ENCODE measurements around the gene RASGEF1B. TPM values are rescaled to one million over a fixed set of nuclear protein-coding genes. Genes with fewer than 3 reads are reported as not detected.

The RASGEF1B gene
- total and polyA plus RNA-seq, 2 of the 4 experiments (the other 2 are of a cell fraction), result 0.09 to 0.36 TPM

GRCh38 chr4:81467672-81467964, 4.1 kb downstream of the RASGEF1B start:
- Histone ChIP-seq H2BK20ac (ENCODE audit: low read depth, low read length) (no peak overlapping the region), H2AK9ac (replicated peaks; ENCODE audit: low read depth, low read length, poor library complexity) (no peak overlapping the region), H3K18ac (ENCODE audit: low read depth, low read length) (no peak overlapping the region), H2BK120ac (ENCODE audit: low read depth, low read length) (no peak overlapping the region), H4K5ac (ENCODE audit: low read depth, low read length) (no peak overlapping the region), H4K8ac (ENCODE audit: low read depth in 2 of 2, low read length in 2 of 2) (no peak overlapping the region), H4K91ac (ENCODE audit: insufficient read depth, low read depth, low read length) (no peak overlapping the region), H3K9ac (ENCODE audit: low read depth, low read length) (no peak overlapping the region), H3K4me3 (ENCODE audit: insufficient read depth, low read depth, low read length) (no peak overlapping the region), H3K14ac (replicated peaks; ENCODE audit: low read depth, low read length) (no peak overlapping the region), H3K23ac (ENCODE audit: low read depth, low read length) (no peak overlapping the region), H3K9me1 (ENCODE audit: insufficient read depth, low read length) (no peaks in the 10 kb centered on the region; the same call in 1 of the 2 replicates), H3K4ac (ENCODE audit: low read depth, low read length) (no peak overlapping the region), H2AK5ac (ENCODE audit: low read depth, low read length) (no peak overlapping the region), H3K9me3 (ENCODE audit: control insufficient read depth, insufficient read depth, low read length) (no peaks in the 10 kb centered on the region), H3K79me1 (ENCODE audit: low read depth in 1 of 2, low read length in 2 of 2) (no peaks in the 10 kb centered on the region), H2BK15ac (ENCODE audit: low read depth, low read length) (no peak overlapping the region), H2BK5ac (ENCODE audit: low read depth, low read length, poor library complexity, severe bottlenecking) (no peak overlapping the region), H4K20me1 (ENCODE audit: insufficient read depth, low read length) (no peaks in the 10 kb centered on the region), H3K36me3 (ENCODE audit: control insufficient read depth, insufficient read depth, low read length) (no peaks in the 10 kb centered on the region), H2AFZ (replicated peaks; ENCODE audit: low read length, poor library complexity) (no peak overlapping the region), H3K4me2 (ENCODE audit: low read depth, low read length) (no peak overlapping the region), H3K27me3 (ENCODE audit: control insufficient read depth, insufficient read depth, low read length) (peaks cover 20% of the 10 kb centered on the region), H3K56ac (ENCODE audit: extremely low read depth, insufficient read depth, low read length) (no peak overlapping the region), H3K4me1 (ENCODE audit: control insufficient read depth, insufficient read depth, low read length) (peaks cover 2% of the 10 kb centered on the region), H3K27ac (ENCODE audit: insufficient read depth, low read length) (no peak overlapping the region)
- intact Hi-C loops (cut with micrococcal nuclease) (loop anchor here (1.0 to 5.0 kb wide), 6 partner anchors 61 to 895 kb away; no protein-coding TSS in a partner anchor), dilution Hi-C loops (cut with HindIII; ENCODE audit: low sequenced_read_pairs, unreplicated experiment) (no loop called here), in situ Hi-C loops (cut with MboI; ENCODE audit: low sequenced_read_pairs) (loop anchor here (5.0 kb wide), 1 partner anchor 375 kb away; no protein-coding TSS in a partner anchor)
- DNase-seq (no peak), ATAC-seq (ENCODE audit: low read depth) (no peak)
- ChIA-PET CTCF (interaction anchor here (0.5 to 1.6 kb wide), 13 partner anchors 13 to 800 kb away, joined by 3 to 13 read pairs (median 3); no protein-coding TSS in a partner anchor), POLR2A (ENCODE audit: unreplicated experiment) (no interaction called here)
- no peak for TF ChIP-seq CTCF (conservative IDR thresholded peaks at IDR 0.05; ENCODE audit: low read depth, low read length)
- no peak for TF ChIP-seq CEBPB (IDR thresholded peaks at IDR 0.05; ENCODE audit: low read depth, low read length)
- TF ChIP-seq MXI1 (IDR thresholded peaks at IDR 0.05; ENCODE audit: borderline replicate concordance, low read depth, low read length), result no peak
- TF ChIP-seq MAZ (IDR thresholded peaks at IDR 0.05; ENCODE audit: borderline replicate concordance, low read depth, low read length), result no peak
- no peak for TF ChIP-seq CHD1 (IDR thresholded peaks at IDR 0.05; ENCODE audit: low read depth, low read length)
- TF ChIP-seq BHLHE40 (IDR thresholded peaks at IDR 0.05; ENCODE audit: low read depth, low read length), result no peak
- BruUV-seq (replicated peaks), result no TSS peak
- WGBS, 2 experiments (ENCODE audit: extremely low coverage in 2 of 2, insufficient read length in 1 of 2), result no CpG with 5 or more reads among the region's 1 CpG

All from IMR-90 (cell line).